NCI-H82 (cell line): ENCODE data around the gene TXNL4A.
A peak's percentile ranks its signal among the peaks of the same experiment; 100 is the strongest.

ENCODE experiments used
- DNase-seq: peaks from one replicate; lab custom pipeline; 2025; lab: John Stamatoyannopoulos, UW

The TXNL4A gene

GRCh38 chr18:79963658-79964329 lies 24.6 kb downstream of the TXNL4A start:
- no peak for DNase-seq

GRCh38 chr18:79962835-79963657 lies 25.3 kb downstream of the TXNL4A start:
- DNase-seq: no peak

DNA sequence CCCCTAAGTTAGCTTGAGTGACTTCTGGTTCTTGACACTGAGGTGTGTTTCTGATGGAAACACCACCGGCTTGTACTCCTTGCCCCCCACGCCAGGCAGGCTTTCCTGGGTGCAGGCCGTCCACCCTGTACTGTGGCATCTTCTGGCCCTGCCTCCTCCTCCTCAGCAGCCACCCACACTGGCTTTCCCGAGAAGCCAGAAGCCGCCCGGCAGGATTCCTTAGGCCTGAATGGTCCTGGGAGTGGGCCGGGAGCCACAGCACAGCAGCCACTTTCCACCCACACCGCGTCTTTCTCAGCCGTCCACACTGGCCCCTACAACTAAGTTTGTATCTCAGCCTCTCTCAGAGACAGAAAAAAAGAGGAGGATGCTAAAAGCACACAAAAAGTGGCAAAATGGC lies 26.1 kb downstream of the TXNL4A start:
- no peak for DNase-seq

GRCh38 chr18:79961527-79962291 lies 26.7 kb downstream of the TXNL4A start:
- no peak for DNase-seq

- no peak for DNase-seq
Observed at GRCh38 chr18:79960921-79961526, 27.3 kb downstream of the TXNL4A start.

GRCh38 chr18:79960161-79960801 lies 28.1 kb downstream of the TXNL4A start:
- peak; percentile 85 for DNase-seq

DNA sequence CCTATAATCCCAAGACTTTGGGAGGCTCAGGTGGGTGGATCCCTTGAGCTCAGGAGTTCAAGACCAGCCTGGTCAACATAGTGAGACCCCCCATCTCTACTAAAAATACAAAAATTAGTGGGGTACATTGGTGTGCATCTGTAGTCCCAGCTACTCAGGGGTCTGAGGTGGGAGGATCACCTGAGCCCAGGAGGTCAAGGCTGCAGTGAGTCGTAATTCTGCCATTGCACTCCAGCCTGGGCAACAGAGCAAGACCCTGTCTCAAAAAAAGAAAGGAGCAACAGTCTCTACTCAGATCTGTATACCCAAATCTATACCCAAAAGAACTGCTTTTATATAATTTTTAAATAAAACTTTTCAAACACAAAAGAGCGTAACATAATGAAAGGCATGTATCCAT lies 29.4 kb downstream of the TXNL4A start:
- DNase-seq: no peak

DNA sequence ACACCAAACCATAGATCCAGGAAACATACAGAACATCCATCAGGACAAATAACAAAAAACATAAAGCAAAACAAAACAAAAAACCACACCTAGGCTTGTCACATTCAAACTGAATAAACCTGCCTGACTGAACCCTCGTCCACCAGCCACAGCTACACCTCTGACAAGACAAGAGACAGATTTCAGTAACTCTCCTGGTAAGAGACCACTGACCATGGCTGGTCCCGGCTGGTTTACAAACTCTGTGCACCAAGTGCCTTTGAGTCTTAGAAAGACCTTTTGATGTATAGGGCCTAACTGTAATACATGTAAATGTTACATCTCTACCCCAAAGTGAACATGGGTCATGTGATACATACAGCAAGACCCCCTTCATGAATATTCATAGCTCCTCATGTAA lies 32.1 kb downstream of the TXNL4A start:
- no peak for DNase-seq

DNA sequence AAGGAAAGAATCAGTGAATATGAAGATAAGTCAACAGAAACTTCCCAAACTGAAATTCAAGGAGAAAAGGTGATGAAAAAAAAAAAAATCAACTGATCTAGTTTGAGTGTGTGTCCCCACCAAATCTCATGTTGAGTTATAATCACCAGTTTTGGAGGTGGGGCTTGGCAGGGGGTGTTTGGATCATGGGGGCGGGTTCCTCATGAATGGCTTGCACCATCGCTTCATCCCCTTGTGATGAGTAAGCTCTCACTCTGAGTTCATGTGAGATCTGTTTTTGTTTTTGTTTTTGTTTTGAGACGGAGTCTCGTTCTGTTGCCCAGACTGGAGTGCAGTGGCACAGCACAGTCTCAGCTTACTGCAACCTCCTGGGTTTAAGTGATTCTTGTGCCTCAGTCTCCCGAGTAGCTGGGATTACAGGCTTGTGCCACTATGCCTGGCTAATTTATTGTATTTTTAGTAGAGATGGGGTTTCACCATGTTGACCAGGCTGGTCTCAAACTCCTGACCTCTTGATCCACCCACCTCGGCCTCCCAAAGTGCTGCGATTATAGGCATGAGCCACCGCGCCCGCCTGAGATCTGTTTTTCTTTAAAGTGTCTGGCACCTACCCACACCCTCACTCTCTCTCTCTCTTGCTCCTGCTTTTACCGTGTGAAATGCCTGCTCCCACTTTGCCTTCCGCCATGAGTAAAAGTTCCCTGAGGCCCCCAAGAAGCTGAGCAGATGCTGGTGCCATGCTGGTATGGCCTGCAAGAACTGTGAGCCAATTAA lies 32.9 kb downstream of the TXNL4A start:
- no peak for DNase-seq

- no peak for DNase-seq
Observed at GRCh38 chr18:79954791-79955190, 33.6 kb downstream of the TXNL4A start.

GRCh38 chr18:79953971-79954651 lies 34.3 kb downstream of the TXNL4A start:
- no peak for DNase-seq

- DNase-seq: no peak
Observed at GRCh38 chr18:79952996-79953559, 35.3 kb downstream of the TXNL4A start.

DNA sequence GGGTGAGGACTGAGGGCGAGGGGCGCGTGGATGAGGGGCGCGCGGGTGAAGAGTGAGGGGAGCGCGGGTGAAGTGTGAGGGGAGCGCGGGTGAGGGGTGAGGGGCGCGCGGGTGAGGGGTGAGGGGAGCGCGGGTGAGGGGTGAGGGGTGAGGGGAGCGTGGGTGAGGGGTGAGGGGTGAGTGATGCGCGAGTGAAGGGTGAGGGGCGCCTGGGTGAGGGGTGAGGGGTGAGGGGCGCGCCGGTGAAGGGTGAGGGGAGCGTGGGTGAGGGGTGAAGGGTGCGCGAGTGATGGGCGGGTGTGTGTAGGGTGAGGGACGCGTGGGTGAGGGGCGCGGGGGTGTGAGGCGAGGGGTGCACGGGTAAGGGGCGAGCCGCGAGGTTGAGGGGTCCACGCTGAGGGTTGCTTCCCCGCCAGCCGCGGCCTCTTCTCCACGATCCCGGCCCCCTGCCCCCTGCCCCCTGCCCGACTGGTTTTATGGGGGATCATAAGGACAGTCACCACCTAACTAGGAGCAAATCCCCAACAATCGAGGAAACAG lies 35.8 kb downstream of the TXNL4A start:
- DNase-seq: no peak

- peak; percentile 89 for DNase-seq
Observed at GRCh38 chr18:79951545-79952455, 36.6 kb downstream of the TXNL4A start, which contains the start of gene SLC66A2. SLC66A2 (minus strand) TSS chr18:79951653; CDS start chr18:79950926, 727 bp downstream.

DNA sequence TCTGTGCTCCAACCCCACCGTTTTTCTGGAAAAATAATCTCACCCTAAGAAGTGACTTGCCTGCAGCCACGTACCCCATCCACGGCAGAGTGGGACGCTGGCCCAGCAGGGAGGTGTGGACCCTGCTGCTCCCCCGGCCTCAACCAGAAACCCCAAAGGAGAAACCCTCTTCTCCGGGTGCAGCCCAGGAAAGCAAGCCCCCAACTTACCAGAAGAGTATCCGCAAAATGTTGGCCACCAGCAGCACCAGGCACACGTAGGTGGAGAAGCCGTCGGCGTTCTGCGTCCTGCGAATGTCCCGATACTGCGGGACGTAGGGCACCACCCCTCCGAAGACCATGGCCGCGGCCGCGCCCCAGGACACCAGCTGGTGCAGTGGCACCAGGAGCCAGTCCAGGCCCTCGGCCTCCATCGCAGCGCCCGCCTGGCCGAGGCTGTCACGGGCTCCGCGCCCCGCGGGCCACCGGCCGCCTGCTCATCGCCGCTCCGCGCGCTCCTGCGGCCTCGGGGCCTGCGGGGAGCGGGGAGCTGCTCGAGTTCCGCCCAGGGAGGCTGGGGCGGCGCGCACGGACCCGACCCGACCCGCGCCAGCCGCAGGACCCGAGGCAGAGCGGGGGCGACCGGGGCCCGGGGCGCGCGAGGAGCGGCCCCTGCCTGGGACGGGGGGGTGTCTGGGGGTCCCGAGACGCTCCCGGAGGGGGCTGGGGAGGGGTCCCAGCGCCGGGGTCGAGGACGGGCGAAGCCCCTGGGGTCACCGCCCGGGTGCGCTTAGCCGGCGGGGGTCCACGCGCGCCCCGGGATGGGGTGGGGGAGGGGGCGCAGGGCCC lies 37.6 kb downstream of the TXNL4A start:
- peak; percentile 43 for DNase-seq

DNA sequence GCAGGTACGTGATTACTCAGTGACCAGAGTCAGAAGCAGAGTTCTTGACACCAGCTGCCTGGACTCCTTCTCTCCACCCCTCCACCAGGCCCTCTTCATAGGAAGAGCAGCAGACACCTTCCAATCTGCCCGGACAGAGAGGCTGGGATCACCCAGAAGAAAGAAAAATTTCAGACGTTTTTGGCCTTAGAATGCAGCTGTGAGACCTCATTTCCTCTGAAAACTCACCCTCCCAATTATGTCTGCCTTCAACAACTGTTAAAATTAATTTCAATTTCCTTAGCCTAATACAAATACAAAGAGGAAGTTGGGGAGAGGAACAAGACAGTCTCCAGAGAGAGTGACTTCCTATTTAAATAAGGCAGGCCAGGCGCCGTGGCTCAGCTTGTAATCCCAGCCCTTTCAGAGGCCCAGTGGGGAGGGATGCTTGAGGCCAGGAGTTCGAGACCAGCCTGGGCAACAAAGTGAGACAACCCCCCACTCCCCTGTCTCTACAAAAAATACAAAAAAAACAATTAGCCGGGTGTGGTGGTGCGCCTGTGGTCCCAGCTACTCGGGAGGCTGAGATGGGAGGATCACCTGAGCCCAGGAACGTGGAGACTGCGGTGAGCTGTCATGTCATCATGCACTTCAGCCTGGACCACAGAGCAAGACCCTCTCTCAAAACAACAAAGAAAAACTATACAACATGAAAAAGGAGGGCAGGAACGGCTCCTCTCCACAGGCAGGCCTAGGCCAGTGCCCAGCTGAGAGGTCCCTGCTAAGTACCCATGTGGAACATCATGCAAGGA lies 38.5 kb downstream of the TXNL4A start:
- peak; percentile 18 for DNase-seq
